ENCODE data around the gene ADCY4.
A peak's percentile ranks its signal among the peaks of the same experiment; 100 is the strongest.

ADCY4 gene

GRCh38 chr14:24277071-24277470, 57.8 kb downstream of the ADCY4 start:
- peaks cover 15 to 18% of the 10 kb centered on the region in 2 donors for H3K4me1 ChIP-seq (ENCODE audit: control insufficient read depth in 1 of 2, insufficient read depth in 2 of 2, low read length in 2 of 2)
- H3K9me3 ChIP-seq (ENCODE audit: control insufficient read depth in 1 of 2, low read length in 2 of 2), result no peaks in the 10 kb centered on the region

GRCh38 chr14:24274101-24274543, 60.7 kb downstream of the ADCY4 start:
- no peaks in the 10 kb centered on the region for H3K27me3 ChIP-seq (ENCODE audit: control insufficient read depth in 1 of 2, insufficient read depth in 2 of 2, low read length in 2 of 2)
- H3K36me3 ChIP-seq (ENCODE audit: control insufficient read depth in 1 of 2, insufficient read depth in 2 of 2, low read length in 2 of 2), result peaks cover 2 to 7% of the 10 kb centered on the region in 2 donors
- no peaks in the 10 kb centered on the region for H3K9me3 ChIP-seq (ENCODE audit: control insufficient read depth in 1 of 2, low read length in 2 of 2)
- H3K4me1 ChIP-seq (ENCODE audit: control insufficient read depth in 1 of 2, insufficient read depth in 2 of 2, low read length in 2 of 2), result peaks cover 20 to 27% of the 10 kb centered on the region in 2 donors
- peak overlapping the region in 1 of 2 donors; percentile 0 for H3K9ac ChIP-seq (ENCODE audit: low read depth in 1 of 2, low read length in 2 of 2)
- no peak overlapping the region for H3K4me3 ChIP-seq (ENCODE audit: low read depth in 1 of 2, low read length in 2 of 2)
- no peak overlapping the region for H3K27ac ChIP-seq (ENCODE audit: low read depth, low read length)

More at GRCh38 chr14:24277071-24277470, 57.8 kb downstream of the ADCY4 start:
- Histone ChIP-seq H3K27me3 (ENCODE audit: control insufficient read depth in 1 of 2, insufficient read depth in 2 of 2, low read length in 2 of 2) (no peaks in the 10 kb centered on the region), H3K9ac (ENCODE audit: low read depth in 1 of 2, low read length in 2 of 2) (no peak overlapping the region), H3K4me3 (ENCODE audit: low read depth in 1 of 2, low read length in 2 of 2) (no peak overlapping the region), H3K27ac (ENCODE audit: low read depth, low read length) (no peak overlapping the region), H3K36me3 (ENCODE audit: control insufficient read depth in 1 of 2, insufficient read depth in 2 of 2, low read length in 2 of 2) (no peaks in the 10 kb centered on the region)

DNA sequence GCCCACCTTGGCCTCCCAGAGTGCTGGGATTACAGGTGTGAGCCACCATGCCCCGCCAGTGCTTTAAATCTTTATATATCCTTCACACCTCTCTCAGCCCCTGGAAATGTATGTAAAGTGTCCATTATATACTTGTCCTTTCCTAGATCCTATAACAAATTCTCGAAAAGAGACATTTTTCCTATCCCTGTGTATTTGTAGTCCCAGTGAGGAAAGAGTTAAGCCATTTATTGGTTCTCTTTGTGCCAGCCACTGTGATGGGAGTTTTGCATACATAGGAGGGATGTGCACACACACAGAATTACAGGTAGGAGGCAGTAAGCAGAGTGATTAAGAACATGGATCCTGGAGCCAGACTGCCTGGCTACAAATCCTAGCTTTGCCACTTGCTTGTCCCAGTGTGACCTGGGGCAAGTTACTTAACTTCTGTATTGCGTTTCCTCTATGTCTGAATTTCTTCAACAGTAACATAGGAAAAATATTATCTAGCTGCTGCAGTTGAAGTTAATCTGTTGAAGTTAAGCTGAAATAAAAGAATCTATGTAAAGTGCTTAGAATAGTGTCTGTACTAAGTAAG, 61.4 kb downstream of the ADCY4 start:
- H3K9me3 ChIP-seq (ENCODE audit: control insufficient read depth in 1 of 2, low read length in 2 of 2), result no peaks in the 10 kb centered on the region
- no peak overlapping the region for H3K27ac ChIP-seq (ENCODE audit: low read depth, low read length)
- H3K4me3 ChIP-seq (ENCODE audit: low read depth in 1 of 2, low read length in 2 of 2), result no peak overlapping the region
- H3K27me3 ChIP-seq (ENCODE audit: control insufficient read depth in 1 of 2, insufficient read depth in 2 of 2, low read length in 2 of 2), result no peaks in the 10 kb centered on the region
- peak overlapping the region in 1 of 2 donors; percentile 0 for H3K9ac ChIP-seq (ENCODE audit: low read depth in 1 of 2, low read length in 2 of 2)
- peaks cover 20 to 27% of the 10 kb centered on the region in 2 donors for H3K4me1 ChIP-seq (ENCODE audit: control insufficient read depth in 1 of 2, insufficient read depth in 2 of 2, low read length in 2 of 2)
- H3K36me3 ChIP-seq (ENCODE audit: control insufficient read depth in 1 of 2, insufficient read depth in 2 of 2, low read length in 2 of 2), result peaks cover 6 to 13% of the 10 kb centered on the region in 2 donors

GRCh38 chr14:24272467-24272866, 62.4 kb downstream of the ADCY4 start:
- Histone ChIP-seq H3K4me1 (ENCODE audit: control insufficient read depth in 1 of 2, insufficient read depth in 2 of 2, low read length in 2 of 2) (peaks cover 20 to 27% of the 10 kb centered on the region in 2 donors), H3K36me3 (ENCODE audit: control insufficient read depth in 1 of 2, insufficient read depth in 2 of 2, low read length in 2 of 2) (peaks cover 8 to 22% of the 10 kb centered on the region in 2 donors), H3K27me3 (ENCODE audit: control insufficient read depth in 1 of 2, insufficient read depth in 2 of 2, low read length in 2 of 2) (no peaks in the 10 kb centered on the region), H3K27ac (ENCODE audit: low read depth, low read length) (no peak overlapping the region), H3K9ac (ENCODE audit: low read depth in 1 of 2, low read length in 2 of 2) (peak overlapping the region in 1 of 2 donors; percentile 8), H3K9me3 (ENCODE audit: control insufficient read depth in 1 of 2, low read length in 2 of 2) (no peaks in the 10 kb centered on the region), H3K4me3 (ENCODE audit: low read depth in 1 of 2, low read length in 2 of 2) (no peak overlapping the region)

GRCh38 chr14:24271834-24272263, 63.0 kb downstream of the ADCY4 start:
- Histone ChIP-seq H3K4me3 (ENCODE audit: low read depth in 1 of 2, low read length in 2 of 2) (peak overlapping the region; percentile 91 to 94), H3K4me1 (ENCODE audit: control insufficient read depth in 1 of 2, insufficient read depth in 2 of 2, low read length in 2 of 2) (peaks cover 20 to 27% of the 10 kb centered on the region in 2 donors), H3K27ac (ENCODE audit: low read depth, low read length) (peak overlapping the region; percentile 96), H3K9me3 (ENCODE audit: control insufficient read depth in 1 of 2, low read length in 2 of 2) (no peaks in the 10 kb centered on the region), H3K36me3 (ENCODE audit: control insufficient read depth in 1 of 2, insufficient read depth in 2 of 2, low read length in 2 of 2) (peaks cover 13 to 28% of the 10 kb centered on the region in 2 donors), H3K9ac (ENCODE audit: low read depth in 1 of 2, low read length in 2 of 2) (peak overlapping the region; percentile 96 to 98), H3K27me3 (ENCODE audit: control insufficient read depth in 1 of 2, insufficient read depth in 2 of 2, low read length in 2 of 2) (no peaks in the 10 kb centered on the region)

DNA sequence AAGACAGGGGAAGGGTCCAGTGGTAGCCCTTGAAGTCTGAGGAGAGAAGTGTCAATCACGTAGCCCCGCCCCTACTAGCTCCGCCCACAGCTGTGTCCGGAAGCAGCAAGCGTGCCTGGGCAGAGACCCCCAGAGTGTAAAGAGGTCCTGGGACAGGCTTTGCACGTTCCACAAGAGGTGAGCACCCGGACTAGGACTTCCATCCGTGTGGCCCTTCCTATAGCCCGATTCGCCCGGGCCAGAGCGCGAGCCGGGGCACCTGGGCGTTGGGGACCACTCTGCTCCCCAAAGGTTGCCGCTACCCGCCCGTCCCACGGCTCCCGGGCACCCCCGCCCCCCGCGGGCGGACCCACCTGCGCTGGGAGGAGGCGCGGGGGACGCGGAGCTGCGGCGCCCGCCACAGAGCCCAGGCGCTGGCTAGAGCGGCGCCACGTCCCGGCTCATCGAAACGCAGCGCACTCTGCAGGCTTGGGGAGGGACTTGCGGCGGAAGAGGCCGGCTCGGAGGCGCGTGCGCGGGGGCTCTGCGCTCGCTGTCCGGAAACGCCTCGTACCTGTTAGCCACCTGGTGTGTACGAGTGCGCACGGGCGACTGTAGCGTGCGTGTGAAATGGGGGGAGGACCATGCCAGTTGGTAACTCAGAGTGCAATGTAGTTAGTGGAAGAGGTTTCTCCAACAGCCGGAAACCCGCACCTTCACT, 63.6 kb downstream of the ADCY4 start, which contains the start of gene RABGGTA:
RABGGTA (minus strand) TSS at position 464 of the 700 bp plus-strand sequence. CDS start 482 bp downstream, outside the sequence.
- Histone ChIP-seq H3K27me3 (ENCODE audit: control insufficient read depth in 1 of 2, insufficient read depth in 2 of 2, low read length in 2 of 2) (no peaks in the 10 kb centered on the region), H3K4me3 (ENCODE audit: low read depth in 1 of 2, low read length in 2 of 2) (peak within 1 kb of the TSS; percentile 91 to 94), H3K27ac (ENCODE audit: low read depth, low read length) (peak within 1 kb of the TSS; percentile 96), H3K36me3 (ENCODE audit: control insufficient read depth in 1 of 2, insufficient read depth in 2 of 2, low read length in 2 of 2) (peaks cover 18 to 33% of the 10 kb centered on the region in 2 donors), H3K9ac (ENCODE audit: low read depth in 1 of 2, low read length in 2 of 2) (peak within 1 kb of the TSS; percentile 96 to 98), H3K9me3 (ENCODE audit: control insufficient read depth in 1 of 2, low read length in 2 of 2) (no peaks in the 10 kb centered on the region), H3K4me1 (ENCODE audit: control insufficient read depth in 1 of 2, insufficient read depth in 2 of 2, low read length in 2 of 2) (peaks cover 20 to 27% of the 10 kb centered on the region in 2 donors)

GRCh38 chr14:24270537-24271133, 64.2 kb downstream of the ADCY4 start:
- peak overlapping the region; percentile 96 for H3K27ac ChIP-seq (ENCODE audit: low read depth, low read length)
- H3K9ac ChIP-seq (ENCODE audit: low read depth in 1 of 2, low read length in 2 of 2), result peak overlapping the region; percentile 96 to 98

GRCh38 chr14:24269910-24270536, 64.8 kb downstream of the ADCY4 start:
- H3K36me3 ChIP-seq (ENCODE audit: control insufficient read depth in 1 of 2, insufficient read depth in 2 of 2, low read length in 2 of 2), result peaks cover 22 to 46% of the 10 kb centered on the region in 2 donors
- H3K27me3 ChIP-seq (ENCODE audit: control insufficient read depth in 1 of 2, insufficient read depth in 2 of 2, low read length in 2 of 2), result no peaks in the 10 kb centered on the region
- H3K4me1 ChIP-seq (ENCODE audit: control insufficient read depth in 1 of 2, insufficient read depth in 2 of 2, low read length in 2 of 2), result peaks cover 18 to 27% of the 10 kb centered on the region in 2 donors
- H3K9me3 ChIP-seq (ENCODE audit: control insufficient read depth in 1 of 2, low read length in 2 of 2), result no peaks in the 10 kb centered on the region
- no peak overlapping the region for H3K27ac ChIP-seq (ENCODE audit: low read depth, low read length)
- H3K9ac ChIP-seq (ENCODE audit: low read depth in 1 of 2, low read length in 2 of 2), result no peak overlapping the region
- no peak overlapping the region for H3K4me3 ChIP-seq (ENCODE audit: low read depth in 1 of 2, low read length in 2 of 2)

More at GRCh38 chr14:24270537-24271133, 64.2 kb downstream of the ADCY4 start:
- peaks cover 22 to 40% of the 10 kb centered on the region in 2 donors for H3K36me3 ChIP-seq (ENCODE audit: control insufficient read depth in 1 of 2, insufficient read depth in 2 of 2, low read length in 2 of 2)
- peaks cover 18 to 27% of the 10 kb centered on the region in 2 donors for H3K4me1 ChIP-seq (ENCODE audit: control insufficient read depth in 1 of 2, insufficient read depth in 2 of 2, low read length in 2 of 2)
- H3K27me3 ChIP-seq (ENCODE audit: control insufficient read depth in 1 of 2, insufficient read depth in 2 of 2, low read length in 2 of 2), result no peaks in the 10 kb centered on the region
- H3K9me3 ChIP-seq (ENCODE audit: control insufficient read depth in 1 of 2, low read length in 2 of 2), result no peaks in the 10 kb centered on the region
- peak overlapping the region; percentile 91 to 94 for H3K4me3 ChIP-seq (ENCODE audit: low read depth in 1 of 2, low read length in 2 of 2)

DNA sequence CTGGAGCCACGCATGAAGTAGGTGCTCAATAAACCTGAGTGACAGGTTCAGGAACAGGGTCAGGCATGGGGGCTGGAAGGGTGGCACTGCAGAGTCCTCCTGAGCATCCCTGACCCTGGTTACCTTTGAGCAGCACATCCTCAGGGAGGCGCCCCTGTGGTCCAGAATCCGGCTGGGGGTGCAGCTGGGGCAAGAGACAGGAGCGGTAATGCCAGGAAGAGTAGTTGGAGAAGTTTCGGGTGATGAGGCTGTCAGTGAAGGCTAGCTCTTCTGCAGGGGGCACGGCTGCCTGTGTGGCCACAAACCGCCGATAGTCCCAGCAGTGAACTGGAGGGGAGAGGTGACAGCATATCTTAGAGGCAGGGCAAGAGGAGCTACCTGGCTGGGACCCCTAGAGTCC, 65.5 kb downstream of the ADCY4 start:
- Histone ChIP-seq H3K4me3 (ENCODE audit: low read depth in 1 of 2, low read length in 2 of 2) (no peak overlapping the region), H3K36me3 (ENCODE audit: control insufficient read depth in 1 of 2, insufficient read depth in 2 of 2, low read length in 2 of 2) (peaks cover 22 to 50% of the 10 kb centered on the region in 2 donors), H3K27ac (ENCODE audit: low read depth, low read length) (no peak overlapping the region), H3K4me1 (ENCODE audit: control insufficient read depth in 1 of 2, insufficient read depth in 2 of 2, low read length in 2 of 2) (peaks cover 18 to 26% of the 10 kb centered on the region in 2 donors), H3K9me3 (ENCODE audit: control insufficient read depth in 1 of 2, low read length in 2 of 2) (no peaks in the 10 kb centered on the region), H3K9ac (ENCODE audit: low read depth in 1 of 2, low read length in 2 of 2) (no peak overlapping the region), H3K27me3 (ENCODE audit: control insufficient read depth in 1 of 2, insufficient read depth in 2 of 2, low read length in 2 of 2) (no peaks in the 10 kb centered on the region)
